Calu3 (cell line): ENCODE measurements around the gene H6PD. TPM values are rescaled to one million over a fixed set of nuclear protein-coding genes. Genes with fewer than 3 reads are reported as not detected.
A peak's percentile ranks its signal among the peaks of the same experiment; 100 is the strongest.

Experiments
- BruUV-seq: library from RNA; stranded (reverse); fragments of 400-500 nt; replicated peaks from 2 replicates; lab custom pipeline; 2021; lab: Mats Ljungman, UMichigan
- CTCF ChIA-PET: fragments of 300-600 bp; sonication (Branson Sonifier 250); formaldehyde crosslinking; loops from one replicate; lab custom pipeline; 2022; ENCODE audit warnings: antibody characterized with exemption; lab: Charles Lee
- DNase-seq: peaks from one replicate; pipeline ENCODE4 v3.0.0; 2022
- H3K27ac Mint-ChIP-seq: one replicate; pipeline ENCODE4 v1.8.0; 2022; ENCODE audit warnings: mixed read lengths; ENCODE audit not compliant: unreplicated experiment
- H3K27me3 Mint-ChIP-seq: one replicate; pipeline ENCODE4 v1.8.0; 2022; ENCODE audit warnings: mixed read lengths; ENCODE audit not compliant: unreplicated experiment
- H3K36me3 Mint-ChIP-seq: one replicate; pipeline ENCODE4 v1.8.0; 2022; ENCODE audit warnings: mild to moderate bottlenecking, moderate library complexity, mixed read lengths; ENCODE audit not compliant: insufficient read depth, unreplicated experiment
- H3K4me1 Mint-ChIP-seq: one replicate; pipeline ENCODE4 v1.8.0; 2022; ENCODE audit warnings: mild to moderate bottlenecking, low read depth, mixed read lengths; ENCODE audit not compliant: unreplicated experiment
- H3K4me3 Mint-ChIP-seq: one replicate; pipeline ENCODE4 v1.8.0; 2022; ENCODE audit warnings: mild to moderate bottlenecking, low read depth, moderate library complexity, mixed read lengths; ENCODE audit not compliant: unreplicated experiment
- H3K9me3 Mint-ChIP-seq: one replicate; pipeline ENCODE4 v1.8.0; 2022; ENCODE audit warnings: low read depth, mixed read lengths; ENCODE audit not compliant: unreplicated experiment
- intact Hi-C: fragments of 100-400 bp; cut with micrococcal nuclease; formaldehyde crosslinking; loops from one replicate; pipeline ENCODE4 v1.10.0; 2022; ENCODE audit not compliant: unreplicated experiment
- total RNA-seq: library from RNA; stranded (reverse); gene quantifications from 2 replicates; pipeline ENCODE4 v1.2.3, GENCODE V29; 2022
- TF ChIP-seq, protein P1 (sequence below): fragments of 200-600 bp; IDR thresholded peaks from one replicate; pipeline ENCODE4 v1.8.0; 2022; ENCODE audit warnings: antibody characterized with exemption; ENCODE audit not compliant: unreplicated experiment

Gene H6PD
- total RNA-seq, 1 experiment from 2014 or later: 18.0 TPM

DNA sequence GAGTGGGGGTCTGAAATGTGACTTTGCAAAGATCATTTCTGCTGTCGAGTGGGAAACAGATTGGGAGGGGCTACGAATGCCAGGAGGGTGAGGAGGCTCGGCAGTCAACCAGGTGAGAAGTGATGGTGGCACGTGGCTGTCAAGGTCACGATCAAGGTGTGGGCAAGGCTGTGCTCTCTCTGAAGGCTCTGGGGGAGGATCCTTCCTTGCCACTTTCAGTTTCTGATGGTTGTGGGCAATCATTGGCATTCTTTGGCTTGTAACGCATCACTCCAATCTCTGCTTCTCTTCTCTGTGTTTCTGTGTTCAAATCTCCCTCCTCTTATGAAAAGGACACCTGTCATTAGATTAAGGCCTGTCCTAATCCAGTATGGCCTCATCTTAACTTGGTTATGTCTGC is 52.0 kb downstream of the H6PD start:
- no peaks in the 10 kb centered on the region for H3K27me3 Mint-ChIP-seq
- intact Hi-C loops: no loop called here
- no peak overlapping the region for H3K4me3 Mint-ChIP-seq
- no TSS peak for BruUV-seq
- no peak overlapping the region for H3K27ac Mint-ChIP-seq
- H3K9me3 Mint-ChIP-seq: peaks cover 3% of the 10 kb centered on the region
- CTCF ChIA-PET: no interaction called here
- no peaks in the 10 kb centered on the region for H3K4me1 Mint-ChIP-seq
- H3K36me3 Mint-ChIP-seq: peaks cover 6% of the 10 kb centered on the region
- no peak for DNase-seq
- TF ChIP-seq, protein P1, sequence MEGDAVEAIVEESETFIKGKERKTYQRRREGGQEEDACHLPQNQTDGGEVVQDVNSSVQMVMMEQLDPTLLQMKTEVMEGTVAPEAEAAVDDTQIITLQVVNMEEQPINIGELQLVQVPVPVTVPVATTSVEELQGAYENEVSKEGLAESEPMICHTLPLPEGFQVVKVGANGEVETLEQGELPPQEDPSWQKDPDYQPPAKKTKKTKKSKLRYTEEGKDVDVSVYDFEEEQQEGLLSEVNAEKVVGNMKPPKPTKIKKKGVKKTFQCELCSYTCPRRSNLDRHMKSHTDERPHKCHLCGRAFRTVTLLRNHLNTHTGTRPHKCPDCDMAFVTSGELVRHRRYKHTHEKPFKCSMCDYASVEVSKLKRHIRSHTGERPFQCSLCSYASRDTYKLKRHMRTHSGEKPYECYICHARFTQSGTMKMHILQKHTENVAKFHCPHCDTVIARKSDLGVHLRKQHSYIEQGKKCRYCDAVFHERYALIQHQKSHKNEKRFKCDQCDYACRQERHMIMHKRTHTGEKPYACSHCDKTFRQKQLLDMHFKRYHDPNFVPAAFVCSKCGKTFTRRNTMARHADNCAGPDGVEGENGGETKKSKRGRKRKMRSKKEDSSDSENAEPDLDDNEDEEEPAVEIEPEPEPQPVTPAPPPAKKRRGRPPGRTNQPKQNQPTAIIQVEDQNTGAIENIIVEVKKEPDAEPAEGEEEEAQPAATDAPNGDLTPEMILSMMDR: no peak

DNA sequence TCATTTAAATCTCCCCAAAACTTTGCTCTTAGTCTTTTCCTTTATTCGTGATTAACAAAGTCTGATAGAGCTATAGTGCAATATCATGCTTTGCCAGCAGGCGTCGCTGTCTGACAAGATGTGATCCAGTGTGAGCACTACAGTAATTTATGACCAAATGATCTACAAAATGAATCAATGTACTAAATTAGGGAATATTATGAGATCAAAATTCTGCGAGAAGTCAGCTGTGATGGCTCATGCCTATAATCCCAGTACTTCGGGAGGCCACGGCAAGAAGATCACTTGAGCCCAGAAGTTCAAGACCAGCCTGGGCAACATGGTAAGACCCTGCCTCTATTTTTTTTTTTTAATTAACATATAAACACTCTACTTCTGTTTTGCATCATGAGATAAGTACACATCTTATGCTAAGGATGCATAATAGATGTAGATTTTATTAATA is 54.5 kb downstream of the H6PD start:
- no peaks in the 10 kb centered on the region for H3K27me3 Mint-ChIP-seq
- H3K9me3 Mint-ChIP-seq: peaks cover 3% of the 10 kb centered on the region
- H3K4me3 Mint-ChIP-seq: no peak overlapping the region
- CTCF ChIA-PET: interaction anchor here (0.5 to 1.0 kb wide), 5 partner anchors 124 to 326 kb away, joined by 3 to 6 read pairs (median 4); no protein-coding TSS in a partner anchor
- intact Hi-C loops: loop anchor here (1.0 kb wide), 2 partner anchors 167 to 202 kb away; no protein-coding TSS in a partner anchor
- H3K4me1 Mint-ChIP-seq: no peaks in the 10 kb centered on the region
- TF ChIP-seq, protein P1: peak; percentile 79
- no peak overlapping the region for H3K27ac Mint-ChIP-seq
- BruUV-seq: no TSS peak
- peaks cover 20% of the 10 kb centered on the region for H3K36me3 Mint-ChIP-seq
- peak; percentile 65 for DNase-seq

DNA sequence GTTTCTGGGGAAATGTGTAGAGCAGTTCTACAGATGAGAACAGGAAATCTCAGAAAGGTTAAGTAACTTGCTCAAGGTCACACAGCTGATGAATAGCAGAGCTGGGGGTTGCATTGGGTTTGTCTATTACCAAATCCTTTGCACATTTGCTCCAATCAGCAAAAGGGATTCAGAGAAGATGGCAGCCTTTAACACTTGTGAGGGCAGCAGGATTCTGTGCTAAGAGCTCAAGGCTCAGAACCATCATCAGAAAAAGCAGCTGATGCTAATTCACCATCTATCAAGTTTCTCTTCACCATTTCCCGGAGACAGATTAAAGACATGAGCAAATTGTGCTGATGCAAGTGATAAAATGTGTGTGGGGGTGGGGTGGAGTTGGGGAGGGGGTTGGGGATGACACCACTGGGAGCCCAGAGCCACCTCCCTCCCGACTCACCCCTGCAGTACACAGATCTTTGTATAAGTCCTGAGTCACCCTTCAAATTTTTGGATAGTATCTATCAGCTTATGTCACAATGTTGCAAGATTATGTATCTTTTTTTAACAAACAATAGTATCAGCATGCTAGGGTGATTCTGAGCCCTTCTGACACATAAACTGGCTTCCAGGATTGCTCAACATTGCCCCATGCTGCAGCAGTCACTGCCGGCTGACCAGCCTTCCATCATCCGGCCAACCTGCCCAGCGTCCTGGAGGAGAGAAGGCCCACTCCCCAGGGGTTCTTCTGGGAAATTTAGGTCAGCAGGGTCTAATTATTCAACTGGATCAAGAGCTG is 55.3 kb downstream of the H6PD start:
- Mint-ChIP-seq H3K27me3 (no peaks in the 10 kb centered on the region), H3K4me3 (no peak overlapping the region), H3K36me3 (peaks cover 20% of the 10 kb centered on the region), H3K9me3 (peaks cover 3% of the 10 kb centered on the region), H3K27ac (no peak overlapping the region), H3K4me1 (no peaks in the 10 kb centered on the region)
- intact Hi-C loops: loop anchor here (1.0 kb wide), 2 partner anchors 166 to 201 kb away; no protein-coding TSS in a partner anchor
- no TSS peak for BruUV-seq
- CTCF ChIA-PET: interaction anchor here (0.6 to 1.0 kb wide), 3 partner anchors 55 to 326 kb away, joined by 5 to 7 read pairs (median 5); partner anchors contain the start of gene H6PD
- TF ChIP-seq, protein P1: no peak
- DNase-seq: no peak

DNA sequence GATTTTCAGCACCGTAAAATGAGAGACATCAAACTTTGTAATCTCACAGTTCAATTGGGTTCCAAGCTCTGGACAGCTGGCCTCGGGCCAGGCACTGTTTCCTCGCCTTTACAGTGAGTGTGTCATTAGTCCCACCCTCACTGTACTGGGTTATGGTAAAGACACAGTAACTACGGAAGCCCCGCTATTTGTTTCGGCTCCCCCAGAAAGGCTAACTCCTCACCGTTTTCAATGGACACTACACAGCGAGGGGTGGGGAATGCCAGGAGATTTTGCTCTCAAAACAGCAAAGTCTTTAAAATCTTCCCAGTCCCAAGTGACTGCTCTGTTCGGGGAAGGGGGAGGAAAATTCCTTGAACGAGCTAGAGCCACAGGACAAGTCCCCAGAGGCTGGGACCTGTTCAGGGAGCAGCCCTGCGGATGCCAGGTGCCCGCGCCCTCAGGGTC is 57.4 kb downstream of the H6PD start:
- Mint-ChIP-seq H3K9me3 (peaks cover 3% of the 10 kb centered on the region), H3K27me3 (no peaks in the 10 kb centered on the region), H3K4me1 (peaks cover 8% of the 10 kb centered on the region), H3K27ac (no peak overlapping the region), H3K36me3 (peaks cover 20% of the 10 kb centered on the region), H3K4me3 (peak overlapping the region; percentile 60)
- no peak for DNase-seq
- BruUV-seq: no TSS peak
- intact Hi-C loops: no loop called here
- TF ChIP-seq, protein P1: no peak
- CTCF ChIA-PET: interaction anchor here (0.9 kb wide), 1 partner anchor 200 kb away, joined by 3 read pairs; no protein-coding TSS in a partner anchor
